Right lobe of liver (tissue), 4 donors: ENCODE data around the gene DHRS3.

Experiments
- CTCF ChIP-seq, 4 donors: fragments of 200-600 bp in 3 of 4; fragments of 450-650 bp in 1 of 4; IDR thresholded peaks; one replicate each; pipeline versions ENCODE4 v1.5.1 to v1.8.0; 2016 to 2022; ENCODE audit warnings: antibody characterized with exemption in 4 of 4, mild to moderate bottlenecking in 2 of 4
- POLR2A ChIP-seq: fragments of 450-650 bp; IDR thresholded peaks from one replicate; pipeline ENCODE4 v1.6.1; 2017; ENCODE audit warnings: antibody characterized with exemption, mild to moderate bottlenecking
- donor health status: DM: no; HTN: no; CAD: no.
- donor health status: DM: no; HTN: no; CAD: no.
- donor health status: DM: no; HTN: yes; CAD: no.

- TF ChIP-seq POLR2A (no peak), CTCF (IDR thresholded peaks at IDR 0.05) (no peak)
Measured at GRCh38 chr1:12592496-12592895, 25.5 kb downstream of the DHRS3 start.
